MM.1S (cell line): Measurements from ENCODE around the gene CTSZ.

Experiments
- EZH2 ChIP-seq: fragments of 300-600 bp; sonication (generic); optimal IDR thresholded peaks from 2 replicates; pipeline ENCODE3; 2017; ENCODE audit warnings: low read depth, mild to moderate bottlenecking, antibody characterized with exemption, low read length, mixed read lengths
- EZH2phosphoT487 ChIP-seq: fragments of 300-600 bp; sonication (generic); IDR thresholded peaks from 2 replicates; pipeline ENCODE4 v1.6.1; 2018; ENCODE audit warnings: antibody characterized with exemption, low read length
- TF ChIP-seq, protein P1 (sequence below): fragments of 300-600 bp; sonication (generic); IDR thresholded peaks from 2 replicates; pipeline ENCODE4 v1.5.1; 2016; ENCODE audit warnings: antibody characterized with exemption, low read length, mixed read lengths

DNA sequence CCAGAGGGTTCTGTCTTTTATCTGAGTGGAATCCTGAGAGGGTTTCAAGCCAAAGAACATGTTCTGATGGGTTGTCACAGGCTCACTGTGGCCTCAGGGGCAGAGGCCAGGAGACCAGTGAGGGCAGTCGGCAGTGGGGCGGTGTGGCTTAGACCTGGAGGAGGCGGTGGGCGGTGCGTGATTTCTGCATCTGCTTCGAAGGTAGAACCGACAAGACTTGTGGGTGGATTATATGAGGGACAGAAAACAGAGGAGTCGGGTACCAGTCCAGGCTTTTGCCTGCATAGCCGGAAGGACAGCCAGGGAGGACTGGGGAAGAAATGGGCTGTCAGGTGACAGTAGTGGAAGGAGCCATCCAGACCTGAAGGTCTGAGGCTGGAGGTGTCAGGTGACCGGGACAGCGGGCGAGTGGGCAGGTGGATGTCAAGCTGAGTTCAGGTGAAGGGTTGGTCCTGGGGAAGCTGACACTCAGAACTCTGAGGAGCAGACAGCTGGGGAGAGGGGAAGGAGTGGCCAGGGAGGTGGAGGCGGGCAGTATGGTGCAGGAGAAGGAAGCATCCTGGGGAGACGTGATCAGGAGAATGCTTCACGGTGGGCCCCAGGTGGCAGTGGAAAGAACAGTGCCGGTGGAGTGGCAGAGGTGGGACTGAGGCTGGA is 3.1 kb downstream of the CTSZ start:
- TF ChIP-seq, protein P1, sequence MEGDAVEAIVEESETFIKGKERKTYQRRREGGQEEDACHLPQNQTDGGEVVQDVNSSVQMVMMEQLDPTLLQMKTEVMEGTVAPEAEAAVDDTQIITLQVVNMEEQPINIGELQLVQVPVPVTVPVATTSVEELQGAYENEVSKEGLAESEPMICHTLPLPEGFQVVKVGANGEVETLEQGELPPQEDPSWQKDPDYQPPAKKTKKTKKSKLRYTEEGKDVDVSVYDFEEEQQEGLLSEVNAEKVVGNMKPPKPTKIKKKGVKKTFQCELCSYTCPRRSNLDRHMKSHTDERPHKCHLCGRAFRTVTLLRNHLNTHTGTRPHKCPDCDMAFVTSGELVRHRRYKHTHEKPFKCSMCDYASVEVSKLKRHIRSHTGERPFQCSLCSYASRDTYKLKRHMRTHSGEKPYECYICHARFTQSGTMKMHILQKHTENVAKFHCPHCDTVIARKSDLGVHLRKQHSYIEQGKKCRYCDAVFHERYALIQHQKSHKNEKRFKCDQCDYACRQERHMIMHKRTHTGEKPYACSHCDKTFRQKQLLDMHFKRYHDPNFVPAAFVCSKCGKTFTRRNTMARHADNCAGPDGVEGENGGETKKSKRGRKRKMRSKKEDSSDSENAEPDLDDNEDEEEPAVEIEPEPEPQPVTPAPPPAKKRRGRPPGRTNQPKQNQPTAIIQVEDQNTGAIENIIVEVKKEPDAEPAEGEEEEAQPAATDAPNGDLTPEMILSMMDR, result no peak
- TF ChIP-seq EZH2 (no peak), EZH2phosphoT487 (no peak)
